ENCODE data around the gene NVL.

DNA sequence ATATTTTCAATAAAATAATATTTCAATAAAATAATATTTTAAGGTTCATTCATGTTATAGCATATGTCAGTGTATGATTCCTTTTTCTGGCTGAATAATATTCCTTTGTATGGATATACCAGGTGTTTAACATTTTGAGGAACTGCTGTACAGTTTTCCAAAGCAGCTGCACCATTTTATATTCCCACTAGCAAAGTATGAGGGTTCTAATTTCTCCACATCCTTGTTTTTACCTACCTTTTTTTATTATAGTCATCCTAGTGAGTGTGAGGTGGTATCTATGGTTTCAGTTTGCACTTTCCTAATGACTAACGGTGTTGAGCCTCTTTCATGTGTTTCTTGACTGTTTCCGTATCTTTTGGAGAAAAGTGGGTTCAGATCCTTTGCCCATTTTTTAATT is 141.7 kb downstream of the NVL start:
- TF ChIP-seq, protein P1, sequence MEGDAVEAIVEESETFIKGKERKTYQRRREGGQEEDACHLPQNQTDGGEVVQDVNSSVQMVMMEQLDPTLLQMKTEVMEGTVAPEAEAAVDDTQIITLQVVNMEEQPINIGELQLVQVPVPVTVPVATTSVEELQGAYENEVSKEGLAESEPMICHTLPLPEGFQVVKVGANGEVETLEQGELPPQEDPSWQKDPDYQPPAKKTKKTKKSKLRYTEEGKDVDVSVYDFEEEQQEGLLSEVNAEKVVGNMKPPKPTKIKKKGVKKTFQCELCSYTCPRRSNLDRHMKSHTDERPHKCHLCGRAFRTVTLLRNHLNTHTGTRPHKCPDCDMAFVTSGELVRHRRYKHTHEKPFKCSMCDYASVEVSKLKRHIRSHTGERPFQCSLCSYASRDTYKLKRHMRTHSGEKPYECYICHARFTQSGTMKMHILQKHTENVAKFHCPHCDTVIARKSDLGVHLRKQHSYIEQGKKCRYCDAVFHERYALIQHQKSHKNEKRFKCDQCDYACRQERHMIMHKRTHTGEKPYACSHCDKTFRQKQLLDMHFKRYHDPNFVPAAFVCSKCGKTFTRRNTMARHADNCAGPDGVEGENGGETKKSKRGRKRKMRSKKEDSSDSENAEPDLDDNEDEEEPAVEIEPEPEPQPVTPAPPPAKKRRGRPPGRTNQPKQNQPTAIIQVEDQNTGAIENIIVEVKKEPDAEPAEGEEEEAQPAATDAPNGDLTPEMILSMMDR (conservative IDR thresholded peaks at IDR 0.05 in 1 of 2, IDR thresholded peaks at IDR 0.05 in 1 of 2; ENCODE audit: extremely low read depth in 1 of 2, insufficient read depth in 1 of 2, low read depth in 1 of 2, low read length in 2 of 2), result no peak
- TF ChIP-seq EZH2 (IDR thresholded peaks at IDR 0.05; ENCODE audit: borderline replicate concordance, low read length), result no peak

Measured in mammary epithelial cell (primary cell).